CD14-positive monocyte (primary cell): ENCODE data around the gene PIK3R6. TPM values are rescaled to one million over a fixed set of nuclear protein-coding genes. Genes with fewer than 3 reads are reported as not detected.

Source experiments
- DNase-seq, 3 donors: peaks; one replicate each; pipeline ENCODE4 v3.0.0-alpha.2; 2011 to 2022
- H2AFZ ChIP-seq: 2 replicates; pipeline ENCODE4 v1.6.0; 2012; ENCODE audit warnings: mild to moderate bottlenecking, low read depth, low read length, inconsistent platforms; ENCODE audit not compliant: insufficient read depth, poor library complexity, severe bottlenecking
- H3K27ac ChIP-seq, 2 donors: 1 replicate in 1 of 2; 2 replicates in 1 of 2; pipeline ENCODE4 v1.5.1; 2012 to 2013; ENCODE audit warnings: low read length in 2 of 2, control low read depth in 1 of 2, inconsistent platforms in 1 of 2, low read depth in 1 of 2, mild to moderate bottlenecking in 1 of 2
- H3K27me3 ChIP-seq, 2 donors: one replicate each; pipeline versions ENCODE4 v1.6.0 to v1.6.1; 2011 to 2013; ENCODE audit warnings: low read length in 2 of 2; ENCODE audit not compliant: control insufficient read depth in 2 of 2, insufficient read depth in 2 of 2
- H3K36me3 ChIP-seq, 2 donors: replicated peaks in 1 of 2; 1 replicate in 1 of 2; 2 replicates in 1 of 2; pipeline versions ENCODE4 v1.5.1 to v1.6.1; 2012 to 2013; ENCODE audit warnings: low read length in 2 of 2, control low read depth in 1 of 2, inconsistent platforms in 1 of 2, mild to moderate bottlenecking in 1 of 2; ENCODE audit not compliant: insufficient read depth in 2 of 2, control insufficient read depth in 1 of 2
- H3K4me1 ChIP-seq, 2 donors: 1 replicate in 1 of 2; 2 replicates in 1 of 2; pipeline versions ENCODE4 v1.5.1 to v1.6.1; 2012 to 2013; ENCODE audit warnings: low read length in 2 of 2, control low read depth in 1 of 2, inconsistent platforms in 1 of 2, mild to moderate bottlenecking in 1 of 2, moderate library complexity in 1 of 2; ENCODE audit not compliant: insufficient read depth in 2 of 2, control insufficient read depth in 1 of 2
- H3K4me2 ChIP-seq: replicated peaks from 2 replicates; pipeline ENCODE3; 2012; ENCODE audit warnings: low read length, moderate library complexity, mild to moderate bottlenecking; ENCODE audit not compliant: poor library complexity, severe bottlenecking; ENCODE audit errors: extremely low read depth
- H3K4me3 ChIP-seq, 3 experiments: fragments of 200-600 bp in 1 of 3; sonication (generic) in 1 of 3; replicated peaks in 1 of 3; 1 replicate in 2 of 3; 2 replicates in 1 of 3; pipeline ENCODE4 v1.5.1; 2011 to 2013; ENCODE audit warnings: low read length in 3 of 3, mild to moderate bottlenecking in 3 of 3, control low read depth in 2 of 3, low read depth in 2 of 3, inconsistent platforms in 1 of 3, moderate library complexity in 1 of 3
- H3K79me2 ChIP-seq: 2 replicates; pipeline ENCODE4 v1.6.0; 2012; ENCODE audit warnings: mild to moderate bottlenecking, control low read depth, inconsistent platforms, low read length, moderate library complexity; ENCODE audit not compliant: insufficient read depth
- H3K9ac ChIP-seq: 2 replicates; pipeline ENCODE4 v1.6.0; 2017; ENCODE audit warnings: low read length, mild to moderate bottlenecking; ENCODE audit not compliant: insufficient read depth, poor library complexity, severe bottlenecking
- H3K9me3 ChIP-seq, 2 donors: replicated peaks in 1 of 2; 1 replicate in 1 of 2; 2 replicates in 1 of 2; pipeline versions ENCODE4 v1.5.1 to v1.6.1; 2012 to 2013; ENCODE audit warnings: low read length in 2 of 2, control low read depth in 1 of 2; ENCODE audit not compliant: control insufficient read depth in 1 of 2, insufficient read depth in 1 of 2
- H4K20me1 ChIP-seq: 2 replicates; pipeline ENCODE4 v1.6.0; 2012; ENCODE audit warnings: mild to moderate bottlenecking, low read length, control low read depth, moderate library complexity; ENCODE audit not compliant: insufficient read depth
- H3K27ac Mint-ChIP-seq, 7 donors: one replicate each; pipeline ENCODE4 v1.8.0; 2020; ENCODE audit warnings: mild to moderate bottlenecking in 7 of 7, mixed read lengths in 7 of 7, moderate library complexity in 6 of 7, inconsistent platforms in 2 of 7
- H3K27me3 Mint-ChIP-seq, 3 donors: one replicate each; pipeline ENCODE4 v1.8.0; 2021 to 2022; ENCODE audit warnings: low read depth in 3 of 3, mild to moderate bottlenecking in 3 of 3, mixed read lengths in 3 of 3, moderate library complexity in 3 of 3, inconsistent platforms in 1 of 3
- H3K36me3 Mint-ChIP-seq, 2 donors: one replicate each; pipeline ENCODE4 v1.8.0; 2020; ENCODE audit warnings: mixed read lengths in 2 of 2, inconsistent platforms in 1 of 2, mild to moderate bottlenecking in 1 of 2
- H3K4me1 Mint-ChIP-seq: one replicate; pipeline ENCODE4 v1.8.0; 2020; ENCODE audit warnings: mild to moderate bottlenecking, mixed read lengths
- H3K4me3 Mint-ChIP-seq, 2 donors: one replicate each; pipeline ENCODE4 v1.8.0; 2020; ENCODE audit warnings: mild to moderate bottlenecking in 2 of 2, mixed read lengths in 2 of 2, moderate library complexity in 1 of 2
- H3K9me3 Mint-ChIP-seq, 7 donors: one replicate each; pipeline ENCODE4 v1.8.0; 2020 to 2022; ENCODE audit warnings: mixed read lengths in 7 of 7, mild to moderate bottlenecking in 6 of 7, moderate library complexity in 6 of 7, inconsistent platforms in 2 of 7
- CTCF ChIP-seq: fragments of 200-600 bp; IDR thresholded peaks from one replicate; pipeline ENCODE4 v1.8.0; 2022; ENCODE audit warnings: antibody characterized with exemption, mild to moderate bottlenecking
- WGBS: methylation state at CpG from one replicate; pipeline ENCODE4 v1.1.5; 2013; ENCODE audit warnings: missing lambda C conversion rate; ENCODE audit not compliant: insufficient coverage; 5-methylcytosine and 5-hydroxymethylcytosine counted together
- intact Hi-C, 2 donors: fragments of 100-400 bp; cut with micrococcal nuclease; formaldehyde crosslinking; loops; one replicate each; pipeline versions ENCODE4 v1.15.0 to v1.15.1; 2023
- polyA plus RNA-seq, 3 donors: library from polyadenylated mRNA; depleted of rRNA in 1 of 3; unstranded in 2 of 3; stranded (reverse) in 1 of 3; fragments of 300-500 nt in 2 of 3; fragments of >200 nt in 1 of 3; fragmentation: Illumina TruSeq in 2 of 3; gene quantifications; 1 replicate in 2 of 3; 2 replicates in 1 of 3; pipeline ENCODE4 v1.2.3, GENCODE V29; 2012 to 2021

PIK3R6 gene
- polyA plus RNA-seq, 3 donors = 3.6 to 23.3 (median 5.8) TPM

- H2AFZ ChIP-seq = no peak overlapping the region
- peaks cover 0 to 2% (median 0%) of the 10 kb centered on the region in 3 donors for H3K27me3 Mint-ChIP-seq
- no peak overlapping the region for H3K4me2 ChIP-seq
- peak overlapping the region in 2 of 7 donors; percentile 20 to 30 for H3K27ac Mint-ChIP-seq
- peaks cover 31 to 67% of the 10 kb centered on the region in 2 donors for H3K36me3 ChIP-seq
- H3K79me2 ChIP-seq = no peaks in the 10 kb centered on the region
- peaks cover 0 to 2% (median 0%) of the 10 kb centered on the region in 7 donors for H3K9me3 Mint-ChIP-seq
- H4K20me1 ChIP-seq = peaks cover 5% of the 10 kb centered on the region
- peaks cover 27% of the 10 kb centered on the region for H3K4me1 Mint-ChIP-seq
- peak in 2 of 3 donors; percentile 24 to 30 for DNase-seq
- no peak overlapping the region for H3K9ac ChIP-seq
- no peak overlapping the region for H3K4me3 Mint-ChIP-seq
- no peak for TF ChIP-seq CTCF
- peaks cover 14 to 21% of the 10 kb centered on the region in 2 donors for H3K4me1 ChIP-seq
- intact Hi-C loops = no loop called here
- no peaks in the 10 kb centered on the region for H3K27me3 ChIP-seq
- no peaks in the 10 kb centered on the region for H3K9me3 ChIP-seq
- H3K36me3 Mint-ChIP-seq = peaks cover 64 to 72% of the 10 kb centered on the region in 2 donors
- no peak overlapping the region for H3K4me3 ChIP-seq
- H3K27ac ChIP-seq = no peak overlapping the region
These were observed 20.7 kb downstream of the PIK3R6 start for GRCh38 chr17:8846768-8847211.

GRCh38 chr17:8844229-8845218, 22.9 kb downstream of the PIK3R6 start:
- Mint-ChIP-seq H3K9me3 (peaks cover 0 to 2% (median 0%) of the 10 kb centered on the region in 7 donors), H3K27me3 (peaks cover 0 to 2% (median 0%) of the 10 kb centered on the region in 3 donors), H3K4me3 (no peak overlapping the region), H3K4me1 (peaks cover 24% of the 10 kb centered on the region), H3K36me3 (peaks cover 57 to 69% of the 10 kb centered on the region in 2 donors), H3K27ac (no peak overlapping the region)
- whole genome bisulfite sequencing = no CpG with 5 or more reads among the region's 9 CpGs
- intact Hi-C loops = no loop called here
- no peaks in the 10 kb centered on the region for H3K79me2 ChIP-seq
- no peak overlapping the region for H3K4me2 ChIP-seq
- DNase-seq = no peak
- H3K36me3 ChIP-seq = peaks cover 34 to 61% of the 10 kb centered on the region in 2 donors
- peaks cover 5% of the 10 kb centered on the region for H4K20me1 ChIP-seq
- no peaks in the 10 kb centered on the region for H3K9me3 ChIP-seq
- no peak overlapping the region for H3K27ac ChIP-seq
- no peaks in the 10 kb centered on the region for H3K27me3 ChIP-seq
- H3K9ac ChIP-seq = no peak overlapping the region
- no peak for TF ChIP-seq CTCF
- H2AFZ ChIP-seq = no peak overlapping the region
- peaks cover 14 to 21% of the 10 kb centered on the region in 2 donors for H3K4me1 ChIP-seq
- no peak overlapping the region for H3K4me3 ChIP-seq
